K562 (cell line): ENCODE results near the gene GDF2. TPM values are rescaled to one million over a fixed set of nuclear protein-coding genes. Genes with fewer than 3 reads are reported as not detected.

Source experiments
- BCLAF1 ChIP-seq, 2 experiments: fragments of 450-650 bp in 1 of 2; IDR thresholded peaks; 2 replicates each; pipeline ENCODE4 v1.6.1; 2011 to 2017; ENCODE audit warnings: low read depth in 2 of 2, antibody characterized with exemption in 1 of 2, borderline replicate concordance in 1 of 2, low read length in 1 of 2, mild to moderate bottlenecking in 1 of 2, mixed read lengths in 1 of 2; ENCODE audit not compliant: control insufficient read depth in 1 of 2
- DACH1 ChIP-seq: fragments of 450-650 bp; IDR thresholded peaks from 2 replicates; pipeline ENCODE4 v1.6.1; 2018; ENCODE audit not compliant: partially characterized antibody
- FOXP4 ChIP-seq: sonication (generic); formaldehyde crosslinking; IDR thresholded peaks from 2 replicates; pipeline ENCODE4 v1.8.0; 2022; ENCODE audit warnings: mild to moderate bottlenecking, missing genetic modification reagents, borderline replicate concordance
- GATAD2B ChIP-seq: fragments of 450-650 bp; IDR thresholded peaks from 2 replicates; pipeline ENCODE4 v1.6.1; 2017; ENCODE audit warnings: mild to moderate bottlenecking, borderline replicate concordance
- MYNN ChIP-seq, 2 experiments: sonication (generic); formaldehyde crosslinking in 1 of 2; IDR thresholded peaks; 2 replicates each; pipeline versions ENCODE4 v1.5.0 to v1.6.1; 2016 to 2020; ENCODE audit warnings: antibody characterized with exemption in 1 of 2, missing genetic modification reagents in 1 of 2
- TFAM ChIP-seq: fragments of 250-450 bp; sonication (Bioruptor Pico); conservative IDR thresholded peaks from 2 replicates; pipeline ENCODE4 v1.5.0; 2021; ENCODE audit warnings: mild to moderate bottlenecking, moderate library complexity
- ZBTB40 ChIP-seq, 2 experiments: fragments of 450-650 bp in 1 of 2; sonication (generic) in 1 of 2; formaldehyde crosslinking in 1 of 2; IDR thresholded peaks; 2 replicates each; pipeline versions ENCODE4 v1.7.1 to v1.9.0; 2016 to 2022; ENCODE audit warnings: inconsistent platforms in 1 of 2, mild to moderate bottlenecking in 1 of 2, missing genetic modification reagents in 1 of 2
- ZFP30 ChIP-seq: fragments of 250-450 bp; sonication (Bioruptor Pico); IDR thresholded peaks from 2 replicates; pipeline ENCODE4 v1.8.0; 2022; ENCODE audit warnings: moderate library complexity, mild to moderate bottlenecking, inconsistent platforms, borderline replicate concordance
- ZNF561 ChIP-seq: fragments of 450-650 bp; formaldehyde crosslinking; conservative IDR thresholded peaks from 2 replicates; pipeline ENCODE4 v1.4.0; 2020; ENCODE audit warnings: mild to moderate bottlenecking, moderate library complexity
- ZSCAN32 ChIP-seq: fragments of 450-650 bp; formaldehyde crosslinking; IDR thresholded peaks from 2 replicates; pipeline ENCODE4 v1.4.0; 2020; ENCODE audit warnings: mild to moderate bottlenecking, moderate library complexity
- polyA plus RNA-seq, 8 experiments: library from polyadenylated mRNA; depleted of rRNA in 4 of 8; stranded (reverse) in 5 of 8; unstranded in 3 of 8; fragments of >200 nt; fragmentation: Nextera tagmentation in 2 of 8; fragmentation: Illumina TruSeq in 1 of 8; extraction: Ambion mirVana in 2 of 8; extraction: Trizol in 1 of 8; gene quantifications; 2 replicates each; pipeline versions ENCODE4 v1.2.1 to v1.2.3, GENCODE V29; 2011 to 2014; ENCODE audit warnings: inconsistent platforms in 1 of 8, missing spikeins in 1 of 8
- total RNA-seq, 7 experiments: library from RNA; depleted of rRNA in 6 of 7; stranded (reverse); fragments of >200 nt in 6 of 7; fragmentation: Illumina TruSeq in 2 of 7; extraction: Trizol in 2 of 7; gene quantifications; 2 replicates each; pipeline versions ENCODE4 v1.2.1 to v1.2.3, GENCODE V29; 2011 to 2021; ENCODE audit warnings: low replicate concordance in 1 of 7

GDF2 gene
- total and polyA plus RNA-seq, 9 of the 15 experiments (the other 6 are each of a cell fraction or from before 2014, with no cell fraction given) = 0.08 to 0.58 (median 0.27) TPM; not detected in 2

GRCh38 chr10:47306387-47307210 lies 15.7 kb upstream of the GDF2 start (continued):
- TF ChIP-seq ZBTB40 (IDR thresholded peaks at IDR 0.05) (no peak), ZBTB40 (CRISPR knock-in tag; IDR thresholded peaks at IDR 0.05) (no peak), GATAD2B (0 out of 2 replicates have a peak, but pooled peaks have one; percentile 24), ZSCAN32 (no peak), FOXP4 (CRISPR knock-in tag) (no peak), DACH1 (no peak), BCLAF1 (IDR thresholded peaks at IDR 0.05; ENCODE audit: borderline replicate concordance in 1 of 2, control insufficient read depth in 1 of 2, low read depth in 2 of 2, low read length in 1 of 2) (no peak), ZNF561 (CRISPR knock-in tag) (no peak), ZFP30 (CRISPR knock-in tag) (no peak), MYNN (IDR thresholded peaks at IDR 0.05) (peak; percentile 46; the same call in 1 of the 2 replicates), MYNN (CRISPR knock-in tag; IDR thresholded peaks at IDR 0.05) (no peak), TFAM (CRISPR knock-in tag) (no peak)
